Measurements from ENCODE around the gene SAMD8. TPM values are rescaled to one million over a fixed set of nuclear protein-coding genes. Genes with fewer than 3 reads are reported as not detected.
"Not testable (repeated sequence)": the region's sequence is repeated elsewhere in the genome, so short reads cannot be mapped to it uniquely, and the experiment has no call there.

The SAMD8 gene
- total RNA-seq, 1 donor: 101 TPM

DNA sequence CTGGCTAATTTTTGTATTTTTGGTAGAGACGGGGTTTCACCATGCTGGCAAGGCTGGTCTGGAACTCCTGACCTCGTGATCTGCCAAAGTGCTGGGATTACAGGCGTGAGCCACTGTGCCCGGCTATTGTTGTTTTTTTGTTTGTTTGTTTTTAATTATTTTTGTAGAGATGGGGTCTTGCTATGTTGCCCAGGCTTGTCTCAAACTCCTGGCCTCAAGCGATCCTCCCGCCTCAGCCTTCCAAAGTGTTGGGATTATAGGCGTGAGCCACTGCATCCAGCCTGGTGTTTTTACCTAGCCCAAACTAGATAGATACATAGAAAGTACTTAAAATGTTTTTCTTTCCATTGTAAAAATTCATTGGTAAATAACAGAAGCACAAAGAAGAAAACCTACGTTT is 110.0 kb downstream of the SAMD8 start:
- not testable (repeated sequence) for H3K27me3 ChIP-seq (ENCODE audit: insufficient read depth, low read length)

DNA sequence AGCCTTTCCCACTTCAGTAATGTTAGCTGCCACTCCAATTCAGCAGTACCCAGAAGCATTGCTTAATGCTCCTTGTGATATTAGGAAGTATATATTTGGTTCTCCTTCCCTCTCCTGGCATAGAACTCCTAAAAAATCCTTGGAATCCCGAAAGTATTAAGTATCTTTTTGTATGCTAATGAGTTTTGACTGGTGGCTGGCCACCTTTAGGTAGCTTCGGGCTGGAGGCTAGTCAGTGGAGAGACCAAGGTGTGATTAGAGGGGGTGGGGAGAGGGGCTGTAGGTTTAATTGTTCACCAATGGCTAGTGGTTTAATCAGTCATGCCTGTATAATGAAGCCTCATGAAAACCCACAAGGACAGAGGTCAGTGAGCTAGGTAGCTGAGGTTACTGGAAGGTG is 112.1 kb downstream of the SAMD8 start:
- H3K4me1 ChIP-seq (ENCODE audit: insufficient read depth, low read length): peaks cover 8% of the 10 kb centered on the region
- no peak overlapping the region for H3K4me3 ChIP-seq (ENCODE audit: low read length)
- no peaks in the 10 kb centered on the region for H3K27me3 ChIP-seq (ENCODE audit: insufficient read depth, low read length)
- no peaks in the 10 kb centered on the region for H3K9me3 ChIP-seq (ENCODE audit: low read depth, low read length)

More for the DNA sequence above, 110.0 kb downstream of the SAMD8 start:
- not testable (repeated sequence) for H3K4me1 ChIP-seq (ENCODE audit: insufficient read depth, low read length); H3K4me3 ChIP-seq (ENCODE audit: low read length); H3K9me3 ChIP-seq (ENCODE audit: low read depth, low read length)

DNA sequence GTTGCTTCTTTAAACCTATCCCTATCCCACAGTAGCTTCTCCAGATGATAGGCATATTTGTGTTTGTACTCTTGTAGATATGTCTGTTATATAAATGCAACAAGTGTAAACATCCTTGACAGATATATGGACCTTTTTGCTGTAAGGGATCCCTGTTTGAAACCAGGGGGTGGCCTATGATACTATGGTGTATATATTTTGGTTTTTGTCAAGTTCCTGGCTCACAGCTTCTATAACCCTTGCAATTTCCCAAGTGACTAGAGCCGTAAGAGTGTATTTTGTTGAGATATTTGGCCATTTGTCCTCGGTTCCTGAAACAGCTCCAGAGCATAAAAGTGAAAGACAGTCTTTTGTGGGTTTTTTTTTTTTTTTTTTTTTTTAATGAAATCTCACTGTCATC is 114.6 kb downstream of the SAMD8 start:
- no peak overlapping the region for H3K4me3 ChIP-seq (ENCODE audit: low read length)
- H3K27me3 ChIP-seq (ENCODE audit: insufficient read depth, low read length): no peaks in the 10 kb centered on the region
- peaks cover 8% of the 10 kb centered on the region for H3K4me1 ChIP-seq (ENCODE audit: insufficient read depth, low read length)
- no peaks in the 10 kb centered on the region for H3K9me3 ChIP-seq (ENCODE audit: low read depth, low read length)

DNA sequence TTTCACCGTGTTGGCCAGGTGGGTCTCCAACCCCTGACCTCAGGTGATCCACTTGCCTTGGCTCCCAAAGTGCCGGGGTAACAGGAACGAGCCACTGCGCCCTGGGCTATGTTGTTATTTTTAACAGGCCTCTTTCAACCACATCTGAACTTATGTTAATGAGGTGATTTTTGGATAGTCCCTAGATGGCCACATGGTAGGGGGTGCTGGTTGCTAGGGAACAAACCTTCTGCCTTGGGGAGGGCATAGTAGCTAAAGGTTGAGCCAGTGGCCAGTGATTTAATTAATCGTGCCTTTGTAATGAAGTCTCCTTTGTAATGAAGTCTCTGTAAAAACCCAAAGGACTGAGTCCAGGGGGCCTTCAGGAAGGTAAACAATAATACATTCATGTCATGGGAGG is 115.2 kb downstream of the SAMD8 start:
- H3K9me3 ChIP-seq (ENCODE audit: low read depth, low read length): no peaks in the 10 kb centered on the region
- H3K4me3 ChIP-seq (ENCODE audit: low read length): no peak overlapping the region
- H3K4me1 ChIP-seq (ENCODE audit: insufficient read depth, low read length): peaks cover 8% of the 10 kb centered on the region
- no peaks in the 10 kb centered on the region for H3K27me3 ChIP-seq (ENCODE audit: insufficient read depth, low read length)

DNA sequence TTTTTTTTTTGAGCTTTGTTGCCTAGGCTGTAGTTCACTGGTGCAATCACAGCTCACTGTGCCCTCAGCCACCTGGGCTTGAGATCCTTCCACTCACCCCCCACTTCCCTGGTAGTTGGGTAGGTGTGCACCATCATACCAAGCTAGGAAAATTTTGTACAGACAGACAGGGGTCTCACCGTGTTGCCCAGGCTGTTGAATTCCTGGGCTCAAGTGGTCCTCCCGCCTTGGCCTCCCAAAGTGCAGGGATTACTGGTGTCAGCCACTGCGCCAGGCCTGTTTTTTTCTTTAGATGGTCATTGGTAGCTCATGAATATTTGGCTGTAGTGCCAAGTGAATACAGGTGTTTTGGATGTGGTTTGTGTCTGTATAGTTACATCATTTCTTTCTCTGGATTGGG is 116.8 kb downstream of the SAMD8 start:
- peaks cover 8% of the 10 kb centered on the region for H3K4me1 ChIP-seq (ENCODE audit: insufficient read depth, low read length)

DNA sequence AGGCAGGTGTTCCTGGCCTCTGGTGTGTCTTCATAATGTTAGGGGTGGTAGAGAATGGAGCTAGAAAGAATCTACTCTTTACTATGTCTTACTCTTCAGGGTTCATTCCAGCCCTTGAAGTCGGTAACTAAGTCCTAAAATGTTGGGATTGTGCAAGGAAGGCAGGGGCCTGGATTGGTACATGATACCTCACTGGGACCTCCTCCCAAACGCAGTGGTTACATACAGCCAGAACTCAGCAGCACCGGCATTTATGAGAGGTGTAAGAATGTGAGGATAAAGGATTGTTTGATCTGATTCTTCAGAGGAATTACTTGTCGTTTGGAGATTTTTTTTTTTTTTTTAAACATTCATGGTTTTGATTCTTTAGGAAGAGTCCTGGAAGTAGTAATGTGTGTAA is 117.4 kb downstream of the SAMD8 start:
- peaks cover 12% of the 10 kb centered on the region for H3K4me1 ChIP-seq (ENCODE audit: insufficient read depth, low read length)
- H3K9me3 ChIP-seq (ENCODE audit: low read depth, low read length): no peaks in the 10 kb centered on the region
- H3K27me3 ChIP-seq (ENCODE audit: insufficient read depth, low read length): no peaks in the 10 kb centered on the region
- no peak overlapping the region for H3K4me3 ChIP-seq (ENCODE audit: low read length)

More for the DNA sequence above, 116.8 kb downstream of the SAMD8 start:
- Histone ChIP-seq H3K27me3 (ENCODE audit: insufficient read depth, low read length) (no peaks in the 10 kb centered on the region), H3K4me3 (ENCODE audit: low read length) (no peak overlapping the region), H3K9me3 (ENCODE audit: low read depth, low read length) (no peaks in the 10 kb centered on the region)

DNA sequence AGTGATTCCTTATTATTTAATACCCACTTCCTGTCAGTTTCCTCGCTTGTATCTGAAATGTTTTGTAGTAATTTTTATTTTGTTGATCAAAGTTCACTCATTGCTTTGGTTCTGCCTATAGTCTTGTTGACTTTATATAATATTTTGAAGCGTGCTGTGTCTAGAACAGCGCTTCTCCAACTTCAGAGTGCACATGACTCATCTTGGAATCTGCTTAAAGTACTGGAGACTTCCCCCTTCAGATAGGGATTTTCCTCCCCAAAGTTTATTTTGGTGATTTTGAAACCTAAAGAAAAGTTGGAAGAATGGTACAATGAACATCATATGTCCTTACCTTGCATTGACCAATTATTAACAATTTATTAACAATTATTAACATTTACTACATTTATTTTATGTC is 118.5 kb downstream of the SAMD8 start:
- Histone ChIP-seq H3K27me3 (ENCODE audit: insufficient read depth, low read length) (no peaks in the 10 kb centered on the region), H3K4me3 (ENCODE audit: low read length) (no peak overlapping the region), H3K9me3 (ENCODE audit: low read depth, low read length) (no peaks in the 10 kb centered on the region), H3K4me1 (ENCODE audit: insufficient read depth, low read length) (peaks cover 21% of the 10 kb centered on the region)

DNA sequence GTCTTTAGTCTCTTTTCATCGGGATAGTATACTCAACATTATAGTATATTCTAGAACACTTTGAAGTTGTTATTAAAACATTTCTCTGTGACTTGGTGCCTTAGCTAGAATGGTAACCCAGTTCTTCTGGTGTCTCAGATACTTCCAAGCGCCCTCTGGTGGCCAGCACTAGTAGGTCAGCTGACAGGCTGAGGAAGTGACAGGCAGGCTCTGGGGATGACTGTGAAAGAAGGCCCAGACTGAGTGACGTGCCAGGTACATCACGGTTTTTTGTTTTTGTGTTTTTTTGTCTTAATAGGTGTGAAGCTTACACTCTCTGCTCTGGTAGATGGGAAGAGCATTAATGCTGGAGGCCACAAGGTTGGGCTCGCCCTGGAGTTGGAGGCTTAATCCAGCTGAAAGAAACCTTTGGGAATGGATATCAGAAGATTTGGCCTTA is 119.2 kb downstream of the SAMD8 start:
- H3K4me3 ChIP-seq (ENCODE audit: low read length): no peak overlapping the region
- H3K4me1 ChIP-seq (ENCODE audit: insufficient read depth, low read length): peaks cover 25% of the 10 kb centered on the region
- no peaks in the 10 kb centered on the region for H3K9me3 ChIP-seq (ENCODE audit: low read depth, low read length)
- no peaks in the 10 kb centered on the region for H3K27me3 ChIP-seq (ENCODE audit: insufficient read depth, low read length)

Other genes starting within 250 kb of the SAMD8 start
- gene VDAC2, start 99.1 kb downstream of the SAMD8 start, total RNA-seq: 110 TPM
- gene COMTD1, start 124.3 kb downstream of the SAMD8 start, total RNA-seq: 6.5 TPM